HPDE6-E6E7 (cell line): ENCODE measurements around the gene WDR53.
"Not testable (repeated sequence)": the region's sequence is repeated elsewhere in the genome, so short reads cannot be mapped to it uniquely, and the experiment has no call there.

Experiments used
- DNase-seq: peaks from one replicate; pipeline ENCODE4 v3.0.0; 2011; ENCODE audit warnings: missing footprints; ENCODE audit errors: extremely low spot score

WDR53 gene

DNA sequence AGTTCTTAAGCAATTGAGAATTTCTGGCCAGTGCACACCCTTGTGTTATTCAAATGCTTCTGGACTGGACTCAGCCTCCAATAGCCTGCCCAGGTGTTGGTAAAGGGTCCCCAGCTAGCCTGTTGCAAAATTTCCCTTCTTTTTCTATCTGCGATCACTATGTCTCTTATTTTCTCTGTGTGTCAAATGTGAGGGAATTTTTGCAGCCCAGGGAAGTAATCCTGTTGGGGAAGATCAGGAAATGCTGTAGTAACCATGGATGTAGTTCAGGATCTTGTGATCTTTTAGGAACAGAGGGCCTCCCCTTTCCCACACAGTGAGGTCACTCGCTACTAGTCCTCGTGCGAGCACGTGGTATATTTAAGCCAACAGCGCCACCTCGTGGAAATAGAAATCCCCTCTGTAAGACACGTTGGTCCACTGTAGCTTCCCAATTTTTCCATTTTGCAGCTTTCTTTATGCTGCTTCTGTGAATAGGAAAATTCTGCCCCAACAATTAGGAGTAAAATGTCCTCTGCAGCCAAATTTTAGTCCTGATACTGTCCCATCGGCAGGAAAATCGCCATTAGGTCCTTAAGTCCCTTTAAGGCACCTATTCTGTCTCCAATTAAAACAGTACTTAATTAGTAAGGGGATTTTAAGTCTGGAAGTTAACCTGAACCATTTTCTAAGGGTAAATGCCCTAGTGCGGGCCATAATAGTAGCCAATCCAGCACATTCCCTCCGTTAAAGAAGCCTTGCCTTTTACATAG is 49.2 kb downstream of the WDR53 start:
- DNase-seq, result no peak

DNA sequence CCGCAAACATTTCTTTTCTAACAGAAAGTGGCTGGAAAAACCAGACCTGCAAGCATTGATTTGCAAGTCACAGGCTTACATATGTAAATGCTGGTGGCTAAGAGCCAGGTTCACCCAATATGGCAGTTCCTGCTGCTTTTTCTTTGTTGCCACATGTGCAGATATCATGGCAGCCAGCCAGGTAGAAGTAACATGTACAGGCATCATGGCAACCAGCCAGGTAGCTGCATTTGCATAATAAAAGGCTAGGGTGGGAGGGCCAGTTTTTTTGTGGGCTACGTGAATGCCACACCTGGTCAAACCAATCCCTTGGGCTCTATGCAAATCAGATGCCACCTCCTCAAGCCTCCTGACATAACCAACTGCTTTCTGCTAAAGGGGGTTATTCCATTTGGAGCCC is 50.4 kb downstream of the WDR53 start:
- DNase-seq, result no peak

DNA sequence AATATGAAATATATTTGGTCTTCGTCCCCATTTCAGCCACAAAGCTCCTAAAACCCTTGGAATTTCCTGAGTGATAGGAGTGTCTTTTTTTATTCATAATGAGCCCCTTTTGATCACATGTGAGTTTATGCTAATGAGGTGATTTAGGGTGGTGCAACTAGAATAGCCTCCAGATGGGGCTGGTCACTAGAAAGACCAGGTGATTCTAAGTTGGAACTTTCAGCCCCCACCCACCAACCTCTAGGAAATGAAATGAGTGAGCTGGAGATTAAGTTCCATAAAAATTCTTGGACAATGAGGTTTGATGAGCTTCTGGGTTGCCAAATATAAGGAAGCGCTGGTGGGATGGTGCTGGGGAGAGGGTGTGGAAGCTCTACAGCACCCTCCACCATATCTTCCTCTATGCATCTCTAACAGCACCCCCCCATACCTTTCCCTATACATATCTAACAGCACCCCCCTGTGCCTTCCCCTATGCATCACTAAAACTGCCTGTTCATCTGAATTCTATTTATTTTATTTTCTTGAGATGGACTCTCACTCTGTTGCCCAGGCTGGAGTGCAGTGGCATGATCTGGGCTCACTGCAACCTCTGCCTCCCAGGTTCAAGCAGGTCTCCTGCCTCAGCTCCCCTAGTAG is 51.1 kb downstream of the WDR53 start:
- DNase-seq, result no peak

DNA sequence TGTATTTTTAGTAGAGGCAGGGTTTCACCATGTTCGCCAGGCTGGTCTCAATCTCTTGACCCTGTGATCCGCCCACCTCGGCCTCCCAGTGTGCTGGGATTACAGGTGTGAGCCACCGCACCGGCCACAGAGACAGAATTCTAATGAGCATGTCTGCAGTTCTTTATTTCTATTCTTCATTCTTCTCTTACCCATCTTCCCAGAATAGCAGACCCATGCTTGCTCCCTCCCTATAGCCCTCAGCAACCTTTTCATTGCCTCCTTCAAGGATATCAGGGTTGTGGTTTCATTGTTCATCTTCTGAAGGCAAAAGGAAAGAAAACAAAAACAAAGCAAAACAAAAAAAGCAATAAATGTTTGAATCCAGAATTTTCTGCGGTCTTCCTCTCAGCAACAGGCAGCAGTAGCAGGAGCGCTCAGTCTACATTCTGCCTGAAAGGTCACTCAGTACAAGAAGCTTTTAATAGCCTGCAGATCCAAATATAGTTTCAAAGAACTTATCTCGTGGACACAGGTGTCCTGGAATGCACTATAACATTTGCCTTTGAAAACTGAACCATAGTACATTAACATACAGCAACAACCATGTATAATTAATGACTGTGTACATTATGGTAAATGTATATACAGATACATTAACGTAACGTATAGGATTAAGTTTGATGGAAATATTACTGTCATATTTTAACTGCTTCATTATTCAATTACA is 53.3 kb downstream of the WDR53 start, which contains the start of gene SMCO1:
Gene SMCO1 (minus strand): TSS at position 434 of the 709 bp plus-strand sequence. CDS start 137 bp downstream, at position 297.
- DNase-seq, result no peak

DNA sequence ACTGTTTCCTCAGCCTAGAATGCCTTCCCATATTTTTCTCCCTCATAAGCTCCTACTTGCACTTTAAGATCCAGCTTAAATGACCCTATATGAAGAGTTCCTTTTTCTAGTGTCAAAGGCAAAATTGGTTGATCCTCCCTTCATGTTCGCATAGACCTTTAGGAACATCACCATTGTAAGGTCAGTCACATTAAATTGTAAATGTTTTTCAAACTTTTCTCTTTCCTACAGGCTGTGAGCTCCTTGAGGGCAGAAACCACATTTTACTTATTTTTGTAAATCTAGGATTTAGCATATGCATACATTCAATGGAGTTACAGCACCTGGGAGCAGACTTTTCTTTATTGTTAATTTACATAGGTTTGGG is 54.0 kb downstream of the WDR53 start:
- no peak for DNase-seq

DNA sequence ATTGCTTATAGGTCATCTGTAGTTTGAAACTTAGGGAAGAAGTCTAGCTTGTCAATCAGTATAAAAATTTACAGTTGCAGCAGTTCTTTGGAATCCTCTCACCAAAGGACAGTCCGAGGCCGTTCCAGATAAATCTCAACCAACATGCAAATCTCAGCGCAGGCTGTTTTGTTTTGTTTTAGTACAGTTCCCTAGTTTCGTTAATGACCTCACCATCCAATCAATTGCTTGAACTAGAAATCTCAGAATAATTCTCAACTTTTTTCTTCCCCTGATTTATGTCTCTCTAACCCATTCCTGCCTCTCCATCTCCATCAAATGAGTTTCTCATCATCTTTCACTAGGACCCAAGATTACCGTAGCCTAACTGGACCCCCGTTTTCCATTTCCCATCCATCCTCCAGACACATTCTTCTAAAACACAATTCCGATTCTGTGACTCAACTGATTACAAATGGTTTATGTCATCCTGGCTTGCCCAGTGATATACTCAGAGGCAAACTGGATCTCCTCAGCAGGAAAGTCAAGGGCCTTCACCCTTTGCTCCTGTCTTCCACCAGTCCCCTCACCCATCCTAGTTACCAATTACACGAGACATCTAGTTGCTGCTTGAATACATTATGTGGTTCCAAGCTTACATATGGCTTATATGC is 54.5 kb downstream of the WDR53 start:
- no peak for DNase-seq

DNA sequence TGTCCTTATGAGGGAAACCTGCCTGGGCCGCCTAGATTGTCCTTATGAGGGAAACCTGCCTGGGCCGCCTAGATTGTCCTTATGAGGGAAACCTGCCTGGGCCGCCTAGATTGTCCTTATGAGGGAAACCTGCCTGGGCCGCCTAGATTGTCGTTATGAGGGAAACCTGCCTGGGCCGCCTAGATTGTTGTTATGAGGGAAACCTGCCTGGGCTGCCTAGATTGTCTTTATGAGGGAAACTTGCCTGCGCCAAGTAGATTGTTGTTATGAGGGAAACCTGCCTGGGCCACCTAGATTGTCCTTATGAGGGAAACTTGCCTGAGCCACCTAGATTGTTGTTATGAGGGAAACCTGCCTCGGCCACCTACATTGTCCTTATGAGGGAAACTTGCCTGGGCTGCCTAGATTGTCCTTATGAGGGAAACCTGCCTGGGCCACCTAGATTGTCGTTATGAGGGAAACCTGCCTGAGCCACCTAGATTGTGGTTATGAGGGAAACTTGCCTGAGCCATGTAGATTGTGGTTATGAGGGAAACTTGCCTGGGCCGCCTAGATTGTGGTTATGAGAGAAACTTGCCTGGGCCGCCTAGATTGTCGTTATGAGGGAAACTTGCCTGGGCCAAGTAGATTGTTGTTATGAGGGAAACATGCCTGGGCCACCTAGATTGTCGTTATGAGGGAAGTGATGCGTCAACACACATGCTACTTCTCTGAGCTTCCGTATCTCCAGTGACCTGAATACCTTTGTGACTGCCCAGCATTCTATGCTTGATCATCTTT is 56.5 kb downstream of the WDR53 start:
- not testable (repeated sequence) for DNase-seq

DNA sequence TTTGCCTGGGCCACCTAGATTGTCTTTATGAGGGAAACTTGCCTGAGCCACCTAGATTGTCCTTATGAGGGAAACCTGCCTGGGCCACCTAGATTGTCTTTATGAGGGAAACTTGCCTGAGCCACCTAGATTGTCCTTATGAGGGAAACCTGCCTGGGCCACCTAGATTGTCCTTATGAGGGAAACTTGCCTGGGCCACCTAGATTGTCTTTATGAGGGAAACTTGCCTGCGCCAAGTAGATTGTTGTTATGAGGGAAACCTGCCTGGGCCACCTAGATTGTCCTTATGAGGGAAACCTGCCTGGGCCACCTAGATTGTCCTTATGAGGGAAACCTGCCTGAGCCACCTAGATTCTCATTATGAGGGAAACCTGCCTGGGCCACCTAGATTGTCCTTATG is 57.2 kb downstream of the WDR53 start:
- not testable (repeated sequence) for DNase-seq

DNA sequence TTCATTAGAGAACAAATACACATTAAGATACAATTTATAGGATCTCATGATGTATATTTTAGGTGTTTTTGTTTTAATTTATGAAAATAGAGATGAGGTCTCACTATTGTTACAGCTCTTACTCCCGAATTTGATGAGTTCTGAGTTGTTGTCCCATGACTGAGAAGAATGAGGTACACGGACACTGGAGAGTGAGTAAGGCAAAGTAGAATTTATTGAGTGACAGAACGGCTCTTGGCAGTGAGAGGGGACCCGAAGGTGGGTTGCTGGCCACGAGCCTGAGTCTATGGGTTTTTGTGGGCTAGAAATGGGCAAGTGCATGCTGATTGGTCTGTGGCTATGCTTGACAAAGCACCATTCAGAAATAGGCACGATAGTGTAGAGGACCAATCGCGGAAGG is 61.7 kb downstream of the WDR53 start:
- DNase-seq, result no peak

DNA sequence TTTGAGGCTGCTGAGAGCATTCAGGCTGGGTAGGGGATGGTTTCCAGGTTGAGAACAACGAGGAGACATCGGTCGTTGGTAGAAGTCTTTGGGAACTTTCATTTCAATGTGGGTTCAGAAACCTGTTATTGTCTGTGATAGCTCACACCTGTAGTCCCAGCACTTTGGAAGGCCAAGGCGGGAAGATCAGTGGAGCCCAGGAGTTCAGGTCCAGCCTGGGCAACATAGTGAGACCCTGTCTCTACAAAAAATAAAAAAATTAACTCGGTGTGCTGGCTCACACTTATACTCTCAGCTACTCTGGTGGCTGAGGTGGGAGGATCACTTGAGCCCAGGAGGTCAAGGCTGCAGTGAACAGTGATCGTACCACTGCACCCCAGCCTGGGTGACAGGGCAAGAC is 63.8 kb downstream of the WDR53 start:
- no peak for DNase-seq
